ENCODE data around the gene SASH1.
"Not testable (repeated sequence)": the region's sequence is repeated elsewhere in the genome, so short reads cannot be mapped to it uniquely, and the experiment has no call there.

SASH1 gene

DNA sequence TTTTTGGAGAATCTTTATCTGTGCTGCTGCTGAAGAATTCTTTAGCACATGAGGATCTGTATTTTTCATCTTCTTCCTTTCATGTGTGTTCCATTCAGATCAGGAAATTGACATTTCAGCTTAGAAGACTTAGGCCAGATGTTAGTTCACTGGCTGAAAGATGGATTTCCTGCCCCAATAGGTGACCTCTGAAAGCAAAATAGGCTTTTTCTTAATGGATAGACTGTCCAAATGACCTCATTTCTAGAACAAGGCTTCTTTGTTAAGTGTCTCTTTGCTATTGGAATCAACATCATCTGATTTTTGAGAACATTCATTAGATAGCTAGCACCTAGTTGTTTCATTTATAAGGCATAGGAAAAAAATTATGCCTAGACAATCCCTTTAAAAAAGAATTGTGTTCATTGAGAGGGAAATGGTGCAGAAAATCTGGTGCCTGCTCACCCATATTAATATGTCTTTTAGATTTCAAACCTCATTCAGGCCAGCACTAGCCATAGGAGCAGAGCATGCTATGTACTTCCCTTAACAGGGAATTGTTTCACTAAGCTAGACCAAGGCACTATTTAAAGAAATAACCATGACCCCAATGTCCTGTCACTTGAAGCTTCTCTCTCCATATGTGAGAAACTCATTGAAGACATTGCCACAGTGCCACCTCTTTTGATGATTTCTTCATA, 13.6 kb upstream of the SASH1 start:
- no peak for DNase-seq (ENCODE audit: low read depth)

DNA sequence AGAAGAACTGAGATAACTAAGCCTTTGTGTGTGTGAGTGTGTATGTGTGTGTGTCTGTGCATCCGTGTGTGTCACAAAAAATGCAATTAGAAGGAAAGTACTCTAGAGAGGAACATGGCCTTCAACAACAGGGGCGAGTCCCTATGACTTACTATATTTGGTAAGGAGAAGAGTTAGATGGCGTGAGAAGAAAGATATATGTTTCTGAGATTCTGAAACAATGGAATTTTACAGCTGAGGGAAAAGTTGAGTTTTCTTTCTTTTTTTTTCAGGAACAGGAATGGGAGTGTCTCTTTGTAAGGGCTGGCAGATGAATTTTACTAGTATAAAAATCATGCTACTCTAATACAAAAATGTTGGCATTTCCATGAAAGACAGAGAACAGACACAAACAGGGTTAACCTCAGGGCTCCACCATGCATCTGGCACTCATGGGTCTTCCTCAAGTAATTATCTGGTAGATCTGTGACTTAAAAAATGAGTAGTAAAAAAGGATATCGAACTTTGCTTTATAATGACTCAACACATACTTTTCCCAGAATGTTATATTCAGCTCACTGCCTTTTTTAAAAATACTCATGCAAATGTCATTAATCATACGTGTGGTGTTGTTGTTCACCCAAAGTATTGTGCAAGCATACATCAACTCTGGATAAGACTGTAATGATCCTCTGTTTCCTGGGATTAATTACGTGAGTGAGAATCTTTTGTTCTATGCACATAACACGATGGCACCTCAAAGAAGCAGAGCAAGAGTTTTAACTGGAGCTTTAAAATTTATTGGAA, 12.8 kb upstream of the SASH1 start:
- DNase-seq (ENCODE audit: low read depth) = no peak

DNA sequence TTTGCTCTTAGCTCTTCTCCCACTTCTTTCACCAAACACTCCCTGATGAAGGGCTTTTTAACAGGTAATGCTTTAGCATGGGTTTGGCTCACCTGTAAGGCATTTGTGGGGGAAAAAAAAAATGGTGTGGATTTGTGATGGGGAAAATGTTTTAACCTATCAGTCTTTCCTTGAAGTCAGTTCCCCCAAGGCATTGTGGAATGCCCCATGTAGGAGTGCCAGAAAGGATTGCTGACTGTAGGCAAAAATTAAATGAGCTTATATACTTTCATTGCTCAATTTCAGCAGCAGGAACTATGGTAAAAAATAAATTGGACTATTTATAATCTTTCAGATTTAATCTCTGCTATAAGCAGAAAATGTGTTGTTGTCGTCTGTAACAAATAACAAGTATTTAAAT, 10.6 kb upstream of the SASH1 start:
- no peak for DNase-seq (ENCODE audit: low read depth)

DNA sequence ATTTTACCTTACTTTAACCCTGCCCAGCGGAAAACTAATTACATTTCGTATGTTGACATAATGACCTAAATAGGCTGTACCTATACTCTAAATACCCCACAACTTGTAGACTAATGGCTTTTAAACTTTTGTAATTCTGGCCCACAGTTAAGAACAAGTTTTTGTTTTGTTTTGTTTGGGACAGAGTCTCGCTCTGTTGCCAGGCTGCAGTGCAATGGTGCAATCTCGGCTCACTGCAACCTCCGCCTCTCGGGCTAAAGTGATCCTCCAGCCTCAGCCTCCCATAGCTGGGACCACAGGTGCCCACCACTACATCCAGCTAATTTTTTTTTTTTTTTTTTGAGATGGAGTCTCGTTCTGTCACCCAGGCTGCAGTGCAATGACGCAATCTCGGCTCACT, 5.7 kb upstream of the SASH1 start:
- DNase-seq (ENCODE audit: low read depth) = no peak

DNA sequence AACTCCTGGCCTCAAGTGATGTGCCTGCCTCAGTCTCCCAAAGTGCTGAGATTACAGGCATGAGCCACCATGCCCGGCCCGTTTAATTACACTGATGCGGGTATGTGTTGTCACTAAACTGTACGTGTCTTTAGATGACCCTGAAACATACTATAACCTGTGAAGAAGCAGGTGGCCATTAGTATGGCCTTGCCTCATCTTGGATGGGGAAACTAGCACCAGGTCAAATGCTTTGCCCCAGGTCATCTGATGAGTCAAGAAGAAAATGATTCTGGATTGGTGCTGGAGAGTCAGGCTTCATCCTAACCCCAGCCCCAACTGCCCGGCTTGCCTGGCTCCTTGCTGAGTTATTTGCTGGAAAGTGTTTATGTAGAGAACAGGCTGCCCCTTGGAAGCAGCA, 2.9 kb upstream of the SASH1 start:
- DNase-seq (ENCODE audit: low read depth) = no peak

DNA sequence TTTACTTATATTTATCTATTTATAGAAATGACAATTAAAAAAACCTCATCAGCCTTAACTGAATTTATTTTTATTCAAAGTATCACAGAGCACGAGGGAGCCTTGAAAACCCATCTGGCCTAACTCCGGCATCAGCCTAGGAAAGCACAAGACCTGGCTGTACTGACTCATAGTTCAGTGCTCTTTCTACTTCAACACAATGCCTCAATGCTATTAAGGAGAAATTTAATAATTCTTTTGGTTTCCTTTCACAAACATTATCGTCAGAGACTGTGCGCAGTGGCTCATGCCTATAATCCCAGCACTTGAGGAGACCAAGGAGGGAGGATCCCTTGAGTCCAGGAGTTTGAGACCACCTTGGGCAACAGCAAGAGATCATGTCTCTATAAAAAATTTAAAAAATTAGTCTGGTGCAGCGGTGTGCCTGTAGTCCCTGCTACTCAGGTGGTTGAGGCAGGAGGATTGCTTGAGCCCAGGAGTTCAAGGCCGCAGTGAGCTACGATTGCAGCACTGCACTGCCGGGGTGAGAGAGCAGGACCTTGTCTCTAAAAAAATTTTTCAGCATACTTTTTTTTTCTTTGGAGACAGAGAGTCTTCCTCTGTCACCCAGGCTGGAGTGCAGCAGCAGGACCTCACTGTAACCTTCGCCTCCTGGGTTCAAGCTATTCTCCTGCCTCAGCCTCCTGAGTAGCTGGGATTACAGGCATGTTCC, 1.9 kb upstream of the SASH1 start:
- no peak for DNase-seq (ENCODE audit: low read depth)

DNA sequence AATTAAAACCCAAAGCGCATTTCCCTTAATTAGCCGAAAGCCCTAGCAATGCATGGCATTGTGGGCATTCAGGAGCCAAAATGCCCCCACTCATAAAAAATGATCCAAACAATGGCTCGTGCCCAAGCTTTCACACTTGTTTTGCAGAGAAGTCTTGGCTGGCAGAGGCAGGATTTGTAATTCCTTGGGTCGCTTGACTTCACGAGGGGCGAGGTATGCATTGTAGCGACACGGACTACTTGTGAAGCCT, 613 bp upstream of the SASH1 start:
- DNase-seq (ENCODE audit: low read depth) = no peak

DNA sequence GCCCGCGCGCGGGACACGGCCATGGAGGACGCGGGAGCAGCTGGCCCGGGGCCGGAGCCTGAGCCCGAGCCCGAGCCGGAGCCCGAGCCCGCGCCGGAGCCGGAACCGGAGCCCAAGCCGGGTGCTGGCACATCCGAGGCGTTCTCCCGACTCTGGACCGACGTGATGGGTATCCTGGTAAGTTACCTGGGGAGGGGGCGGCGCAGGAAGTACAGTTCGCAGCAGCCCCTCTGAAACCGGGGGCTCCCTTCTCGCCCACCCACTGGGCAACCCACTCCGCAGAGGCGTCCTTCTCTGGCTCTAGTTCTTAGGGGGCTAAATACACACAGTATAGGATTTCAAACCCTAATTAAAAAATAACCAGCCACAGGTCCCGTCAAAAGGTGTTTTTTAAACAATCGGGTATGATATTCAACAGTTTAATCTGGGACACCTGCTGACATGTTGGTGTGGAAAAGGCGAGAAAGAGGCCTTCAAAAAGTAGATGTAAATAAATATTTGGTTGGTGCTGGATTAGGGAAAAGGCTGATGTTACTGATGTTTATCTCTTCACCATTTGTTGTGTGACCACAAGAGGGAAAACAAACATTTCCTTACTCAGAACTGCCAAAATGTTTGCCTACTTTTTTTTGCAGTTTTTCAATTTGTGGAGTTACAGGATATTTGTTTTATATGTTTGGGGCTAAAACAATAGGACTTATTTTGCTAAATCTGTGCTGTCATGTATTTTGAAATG, 577 bp downstream of the SASH1 start:
- DNase-seq (ENCODE audit: low read depth) = no peak

DNA sequence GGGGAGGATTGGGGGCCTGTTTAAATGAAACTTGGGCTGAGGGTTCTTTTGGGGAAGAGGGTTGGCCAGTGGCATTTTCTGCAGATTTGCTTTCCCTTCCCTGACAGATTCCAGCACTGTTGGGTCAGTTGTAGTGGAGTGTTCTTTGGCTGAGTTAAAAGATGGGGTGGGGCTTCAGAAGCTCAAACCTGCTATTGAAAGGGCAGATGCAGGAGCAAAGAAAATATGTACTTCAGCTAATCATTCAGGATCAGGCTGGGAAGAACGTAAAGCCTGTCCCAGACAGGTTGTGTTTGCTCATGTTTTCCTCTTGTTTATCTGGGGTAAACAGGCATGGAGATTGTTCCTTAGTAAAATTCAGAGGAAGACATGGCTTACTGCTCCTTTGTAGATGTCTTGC, 2.5 kb downstream of the SASH1 start:
- no peak for DNase-seq (ENCODE audit: low read depth)

DNA sequence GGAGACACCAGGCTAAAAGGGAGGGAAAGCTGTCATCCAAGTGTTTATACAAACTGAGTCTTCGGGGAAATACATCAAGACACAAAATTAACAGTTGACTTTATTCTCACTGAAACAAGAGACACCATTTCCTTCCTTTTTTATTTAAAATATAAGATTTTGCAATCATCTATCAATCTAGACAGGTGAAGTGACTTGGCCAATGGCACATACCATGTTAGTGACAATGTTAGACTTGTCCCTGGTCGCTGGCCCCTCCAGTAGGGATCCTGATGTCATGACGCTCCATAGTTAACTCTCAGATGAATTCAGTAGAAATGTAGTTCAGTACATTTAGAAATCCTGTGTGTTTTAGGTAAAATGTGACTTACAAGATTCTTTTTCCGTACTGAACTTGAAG, 2.9 kb downstream of the SASH1 start:
- DNase-seq (ENCODE audit: low read depth) = no peak

DNA sequence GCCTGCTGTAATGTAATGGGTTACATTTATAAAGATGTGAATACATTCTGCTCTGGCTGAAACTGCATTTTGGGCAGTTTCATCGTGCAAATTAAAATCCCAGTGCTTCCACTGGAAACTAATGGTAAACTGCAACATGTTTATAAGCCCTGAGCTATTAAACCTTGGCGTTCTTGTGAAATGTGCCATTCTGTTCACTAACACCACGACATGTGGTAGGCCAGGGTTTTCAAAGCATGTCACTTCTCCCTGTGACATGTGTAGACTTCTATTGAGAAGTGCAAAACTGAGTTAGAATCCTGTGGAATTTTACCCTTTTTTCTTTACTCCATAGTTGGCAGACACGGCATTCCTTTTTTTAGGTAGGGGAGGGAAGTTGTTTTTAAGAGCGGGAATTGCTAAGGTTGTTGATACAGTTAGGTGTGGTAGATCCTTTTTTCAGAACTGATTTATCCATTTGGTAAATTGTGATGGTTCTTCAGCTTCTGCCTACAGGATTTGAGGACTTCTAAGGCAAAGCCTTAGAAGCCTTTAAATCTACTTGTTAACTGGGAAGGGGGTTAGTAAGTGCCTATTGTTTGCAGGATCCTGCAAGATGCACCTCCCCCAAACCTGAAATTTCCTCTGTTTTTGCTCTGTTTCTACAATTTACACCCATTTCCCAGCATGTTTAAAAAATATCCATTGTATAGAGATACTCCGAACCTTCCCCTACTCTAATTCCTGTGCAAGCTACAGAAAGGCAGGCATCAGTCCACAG, 4.2 kb downstream of the SASH1 start:
- DNase-seq (ENCODE audit: low read depth) = no peak

DNA sequence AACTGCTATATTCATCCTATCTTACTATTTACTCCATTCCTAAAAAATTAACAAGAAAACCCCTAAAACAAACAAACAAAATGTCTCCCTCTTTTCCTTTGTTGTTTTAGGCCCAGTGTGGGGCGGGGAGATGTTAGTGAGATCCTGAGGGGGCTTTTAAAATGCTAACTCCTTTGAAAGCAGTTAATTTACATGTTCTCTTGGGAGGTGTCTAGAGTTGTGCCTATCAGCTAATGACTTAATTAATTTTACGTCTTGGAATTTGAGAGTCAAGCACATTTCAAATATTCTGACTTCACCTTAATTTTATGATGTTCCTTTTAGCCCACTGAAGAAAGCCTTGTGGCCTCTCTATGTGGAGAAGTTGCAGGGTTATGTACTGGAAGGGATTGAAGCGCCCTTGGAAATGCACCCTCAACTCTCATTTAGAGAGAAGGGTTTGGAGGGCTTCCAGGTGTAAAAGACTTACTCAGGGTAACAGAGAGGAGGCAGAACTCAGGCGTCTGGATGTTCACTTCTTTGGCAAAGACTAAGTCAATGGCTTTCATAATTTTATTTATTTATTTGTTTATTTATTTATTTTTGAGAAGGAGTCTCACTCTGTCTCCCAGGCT, 4.9 kb downstream of the SASH1 start:
- no peak for DNase-seq (ENCODE audit: low read depth)

DNA sequence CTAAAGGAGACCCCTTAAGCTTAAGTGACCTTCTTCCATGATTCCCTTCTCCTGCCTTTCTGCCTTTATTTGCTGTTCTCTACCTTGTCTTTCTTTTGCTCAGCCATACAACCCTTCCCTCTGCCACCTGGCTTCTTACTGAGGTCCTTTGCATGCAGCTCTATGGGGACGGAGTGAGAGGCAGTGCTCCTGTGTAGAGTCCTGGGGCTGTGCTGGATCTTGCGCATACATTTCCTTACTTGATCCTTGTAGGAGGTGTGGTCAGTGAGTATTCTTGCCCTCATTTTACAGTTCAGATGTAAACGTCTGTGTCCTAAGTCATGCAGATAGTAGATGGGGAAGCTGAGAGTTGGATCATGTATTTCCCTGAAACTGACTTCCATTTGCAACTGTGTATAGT, 5.7 kb downstream of the SASH1 start:
- DNase-seq (ENCODE audit: low read depth) = no peak

DNA sequence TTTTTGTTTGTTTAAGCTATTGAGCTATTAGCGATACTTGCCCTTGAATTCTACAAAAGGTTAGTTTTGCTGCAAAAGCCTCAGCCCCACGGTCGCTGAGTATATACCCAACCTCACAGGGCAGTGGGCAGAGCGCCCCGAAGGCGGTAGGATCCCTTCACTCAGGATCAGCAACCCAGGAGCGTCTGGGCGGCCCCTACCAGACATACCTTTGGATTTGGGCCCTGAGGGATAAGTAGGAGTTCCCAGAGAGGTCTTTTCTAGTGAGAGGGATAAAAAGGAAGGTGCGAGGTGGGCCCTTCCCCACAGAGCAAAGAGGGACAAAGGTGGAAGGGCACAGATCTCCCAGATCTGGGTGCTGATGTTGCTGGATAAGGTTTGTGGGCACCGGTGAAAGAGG, 6.1 kb downstream of the SASH1 start:
- no peak for DNase-seq (ENCODE audit: low read depth)

DNA sequence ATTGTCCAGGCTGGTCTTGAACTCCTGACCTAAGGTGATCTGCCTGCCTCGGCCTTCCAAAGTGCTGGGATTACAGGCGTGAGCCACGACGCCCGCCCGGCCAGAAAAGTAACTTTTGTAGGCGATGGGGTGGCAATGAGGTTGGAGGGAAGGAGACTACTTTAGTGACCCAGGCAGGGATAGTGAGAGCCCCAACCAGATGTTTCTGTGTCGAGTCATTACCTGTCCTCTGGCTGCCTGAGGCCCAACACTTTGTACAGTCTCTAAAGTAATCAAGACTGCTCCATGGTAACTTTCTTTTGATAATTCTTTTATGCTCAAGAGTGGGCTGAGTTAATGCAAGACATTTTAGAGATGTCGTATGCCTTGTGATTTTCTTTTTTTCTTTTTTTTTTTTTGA, 6.8 kb downstream of the SASH1 start:
- no peak for DNase-seq (ENCODE audit: low read depth)

DNA sequence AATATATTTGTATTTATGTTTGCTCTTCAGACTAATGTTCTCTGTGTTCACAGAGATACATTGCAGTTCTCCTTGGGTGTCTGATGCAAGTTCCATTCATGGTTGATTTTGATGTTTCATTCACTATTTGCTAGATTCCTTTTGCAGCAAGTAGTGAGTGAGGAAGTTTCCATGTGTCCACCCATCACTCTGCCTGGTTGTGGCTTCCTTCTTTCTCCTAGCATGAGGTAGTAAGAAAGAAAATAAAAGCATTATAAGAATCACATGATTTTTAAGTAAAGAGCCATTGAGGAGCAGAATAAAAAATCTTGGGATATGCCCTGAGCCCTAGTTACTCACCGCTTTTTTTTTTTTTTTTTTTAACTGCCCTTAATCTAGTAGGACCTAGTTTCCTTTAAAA, 8.7 kb downstream of the SASH1 start:
- DNase-seq (ENCODE audit: low read depth) = no peak

DNA sequence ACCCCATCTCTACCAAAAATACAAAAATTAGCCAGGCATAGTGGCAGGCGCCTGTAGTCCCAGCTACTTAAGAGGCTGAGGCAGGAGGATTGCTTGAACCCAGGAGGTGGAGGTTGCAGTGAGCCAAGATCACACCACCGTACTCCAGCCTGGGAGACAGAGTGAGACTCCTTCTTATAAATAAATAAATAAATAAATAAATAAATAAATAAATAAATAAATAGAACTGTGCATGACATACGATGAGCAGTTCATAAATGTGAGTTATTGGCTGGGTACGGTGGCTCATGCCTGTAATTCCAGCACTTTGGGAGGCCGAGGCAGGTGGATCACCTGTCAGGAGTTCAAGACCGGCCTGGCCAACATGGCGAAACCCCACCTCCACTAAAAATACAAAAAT, 9.8 kb downstream of the SASH1 start:
- not testable (repeated sequence) for DNase-seq (ENCODE audit: low read depth)

DNA sequence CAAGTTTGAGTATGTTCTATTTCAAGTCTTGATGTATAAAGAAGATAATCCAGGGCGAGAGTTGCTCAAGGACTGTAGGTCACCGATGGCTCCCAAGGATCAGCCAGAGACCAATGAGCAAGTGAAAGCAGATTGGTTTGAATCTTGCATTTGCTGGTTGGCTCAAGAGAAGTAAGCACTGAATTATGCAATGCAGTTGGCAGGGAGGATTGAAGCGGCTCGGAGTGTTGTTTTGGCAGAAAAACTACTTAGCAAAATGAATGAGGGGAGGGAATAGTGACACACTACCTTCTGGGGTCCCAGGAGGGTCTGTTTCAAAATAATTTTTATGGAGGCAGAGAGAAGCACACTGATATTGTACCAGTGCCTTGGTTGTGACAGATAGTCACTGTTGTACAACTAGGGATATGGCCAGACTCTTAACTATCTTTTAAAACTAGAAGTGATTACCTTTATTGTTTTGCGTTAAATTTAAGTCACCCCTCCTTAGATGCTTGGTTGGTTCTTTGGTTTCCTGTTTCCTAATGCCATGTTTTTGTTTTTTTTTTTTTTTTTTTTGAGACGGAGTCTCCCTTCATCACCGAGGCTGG, 15.7 kb downstream of the SASH1 start:
- DNase-seq (ENCODE audit: low read depth) = no peak

DNA sequence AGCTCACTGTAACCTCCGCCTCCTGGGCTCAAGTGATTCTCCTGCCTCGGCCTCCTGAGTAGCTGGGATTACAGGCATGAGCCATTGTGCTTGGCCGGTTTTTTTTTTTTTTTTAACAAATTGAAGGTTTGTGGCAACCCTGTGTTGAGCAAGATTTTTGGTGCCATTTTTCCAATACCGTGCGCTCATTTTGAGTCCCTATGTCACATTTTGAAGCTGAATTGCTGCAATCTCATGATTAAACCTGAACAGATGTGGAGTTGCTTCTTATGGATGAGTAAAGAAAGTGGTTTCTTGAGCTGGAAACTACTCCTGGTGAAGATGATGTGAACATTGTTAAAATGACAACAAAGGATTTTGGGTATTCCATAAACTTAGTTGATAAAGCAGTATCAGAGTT, 16.6 kb downstream of the SASH1 start:
- DNase-seq (ENCODE audit: low read depth) = no peak

DNA sequence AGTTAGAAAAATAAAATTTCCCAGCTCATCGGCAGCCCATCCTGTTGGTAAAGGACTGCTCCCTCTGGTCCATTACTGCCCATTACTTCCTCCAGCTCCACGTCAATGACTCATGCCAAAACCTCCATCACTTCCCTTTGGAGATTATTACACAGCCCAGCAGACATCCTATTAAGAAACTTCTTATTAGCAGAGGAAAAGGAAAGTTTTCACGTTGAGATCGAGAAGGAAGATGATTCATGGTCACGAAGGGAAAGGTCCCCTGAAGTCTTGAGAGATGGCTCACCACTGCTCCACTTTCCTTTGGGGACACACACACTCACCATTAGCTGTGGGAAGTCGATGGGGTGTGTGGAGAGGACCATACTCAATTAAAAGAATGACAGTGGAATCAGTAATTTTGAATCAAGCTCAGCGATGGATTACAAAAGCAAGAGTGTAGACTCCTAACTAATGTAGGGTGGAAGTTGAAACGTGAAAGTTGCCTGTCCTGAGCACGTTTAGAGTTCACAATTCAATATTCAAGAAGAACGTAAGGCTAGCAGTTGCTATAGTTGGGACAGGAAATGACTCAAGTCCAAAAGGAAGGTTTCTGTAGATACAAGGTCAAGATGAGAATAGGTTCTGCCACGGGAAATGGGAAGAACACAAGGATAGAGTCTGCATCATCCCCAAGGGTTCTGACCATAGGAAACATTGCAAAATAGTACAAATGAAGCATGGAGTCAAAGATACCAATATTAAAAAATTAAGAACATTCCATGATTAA, 21.6 kb downstream of the SASH1 start:
- no peak for DNase-seq (ENCODE audit: low read depth)

Measured in T follicular helper cell (primary cell).